IMR-90 (cell line): ENCODE results near the gene PCBP3. TPM values are rescaled to one million over a fixed set of nuclear protein-coding genes. Genes with fewer than 3 reads are reported as not detected.

Experiments
- ATAC-seq: fragments of 200-7000 bp; cut with Tn5 transposase; 2 replicates; pipeline ENCODE4 v1.9.1; 2020; ENCODE audit warnings: low read depth, mild to moderate bottlenecking, moderate library complexity
- BruUV-seq: library from RNA; stranded (reverse); fragments of 400-500 nt; replicated peaks from 2 replicates; lab custom pipeline; 2021; lab: Mats Ljungman, UMichigan
- CTCF ChIA-PET: fragments of 300-600 bp; formaldehyde crosslinking; extraction: SDS; loops from one replicate; lab custom pipeline; 2021; ENCODE audit warnings: antibody characterized with exemption; lab: Yijun Ruan, JAX
- POLR2A ChIA-PET: fragments of 300-600 bp; sonication (Branson Sonifier 250); formaldehyde crosslinking; loops from one replicate; lab custom pipeline; 2022; ENCODE audit warnings: antibody characterized with exemption; ENCODE audit not compliant: unreplicated experiment; lab: Charles Lee
- DNase-seq: peaks from one replicate; pipeline ENCODE4 v3.0.0; 2013
- H2AFZ ChIP-seq: replicated peaks from 2 replicates; pipeline ENCODE3; 2013; ENCODE audit warnings: low read length, mild to moderate bottlenecking; ENCODE audit not compliant: poor library complexity
- H2AK5ac ChIP-seq: 2 replicates; pipeline ENCODE4 v1.6.1; 2013; ENCODE audit warnings: low read depth, low read length, inconsistent platforms
- H2AK9ac ChIP-seq: replicated peaks from 2 replicates; pipeline ENCODE3; 2013; ENCODE audit warnings: mild to moderate bottlenecking, low read depth, low read length, moderate library complexity; ENCODE audit not compliant: poor library complexity
- H2BK120ac ChIP-seq: 2 replicates; pipeline ENCODE4 v1.6.1; 2013; ENCODE audit warnings: low read depth, low read length, inconsistent platforms
- H2BK15ac ChIP-seq: 3 replicates; pipeline ENCODE4 v1.6.1; 2013; ENCODE audit warnings: low read depth, low read length, inconsistent platforms
- H2BK20ac ChIP-seq: 2 replicates; pipeline ENCODE4 v1.6.1; 2013; ENCODE audit warnings: low read depth, mild to moderate bottlenecking, inconsistent platforms, low read length, moderate library complexity
- H2BK5ac ChIP-seq: 2 replicates; pipeline ENCODE4 v1.6.1; 2013; ENCODE audit warnings: mild to moderate bottlenecking, low read depth, low read length, inconsistent platforms; ENCODE audit not compliant: poor library complexity, severe bottlenecking
- H3K14ac ChIP-seq: replicated peaks from 2 replicates; pipeline ENCODE4 v1.6.1; 2013; ENCODE audit warnings: low read depth, low read length, inconsistent platforms
- H3K18ac ChIP-seq: 2 replicates; pipeline ENCODE4 v1.6.1; 2013; ENCODE audit warnings: low read depth, low read length, control low read depth
- H3K23ac ChIP-seq: 2 replicates; pipeline ENCODE4 v1.6.1; 2013; ENCODE audit warnings: low read depth, low read length, inconsistent platforms
- H3K27ac ChIP-seq: 2 replicates; pipeline ENCODE4 v1.5.1; 2013; ENCODE audit warnings: mild to moderate bottlenecking, control low read depth, low read length; ENCODE audit not compliant: insufficient read depth
- H3K27me3 ChIP-seq: 2 replicates; pipeline ENCODE4 v1.6.1; 2013; ENCODE audit warnings: low read length; ENCODE audit not compliant: control insufficient read depth, insufficient read depth
- H3K36me3 ChIP-seq: 2 replicates; pipeline ENCODE4 v1.6.1; 2013; ENCODE audit warnings: low read length, mixed read lengths; ENCODE audit not compliant: control insufficient read depth, insufficient read depth
- H3K4ac ChIP-seq: 2 replicates; pipeline ENCODE4 v1.6.1; 2013; ENCODE audit warnings: low read depth, low read length, inconsistent platforms
- H3K4me1 ChIP-seq: 2 replicates; pipeline ENCODE4 v1.6.1; 2013; ENCODE audit warnings: low read length, mixed read lengths; ENCODE audit not compliant: control insufficient read depth, insufficient read depth
- H3K4me2 ChIP-seq: 2 replicates; pipeline ENCODE4 v1.6.1; 2013; ENCODE audit warnings: low read depth, mild to moderate bottlenecking, control low read depth, low read length, moderate library complexity
- H3K4me3 ChIP-seq: 2 replicates; pipeline ENCODE4 v1.5.1; 2013; ENCODE audit warnings: low read depth, mild to moderate bottlenecking, control low read depth, low read length, moderate library complexity; ENCODE audit not compliant: insufficient read depth
- H3K56ac ChIP-seq: 2 replicates; pipeline ENCODE4 v1.6.1; 2013; ENCODE audit warnings: low read length, inconsistent platforms; ENCODE audit not compliant: insufficient read depth; ENCODE audit errors: extremely low read depth
- H3K79me1 ChIP-seq, 2 experiments: 2 replicates each; pipeline ENCODE4 v1.6.1; 2013; ENCODE audit warnings: low read length in 2 of 2, inconsistent platforms in 1 of 2, low read depth in 1 of 2
- H3K9ac ChIP-seq: 2 replicates; pipeline ENCODE4 v1.6.1; 2013; ENCODE audit warnings: low read depth, low read length, control low read depth
- H3K9me1 ChIP-seq: 2 replicates; pipeline ENCODE4 v1.6.1; 2013; ENCODE audit warnings: low read length, inconsistent platforms; ENCODE audit not compliant: insufficient read depth
- H3K9me3 ChIP-seq: 2 replicates; pipeline ENCODE4 v1.6.1; 2013; ENCODE audit warnings: low read length; ENCODE audit not compliant: control insufficient read depth, insufficient read depth
- H4K20me1 ChIP-seq: 2 replicates; pipeline ENCODE4 v1.6.1; 2013; ENCODE audit warnings: low read length, inconsistent platforms; ENCODE audit not compliant: insufficient read depth
- H4K5ac ChIP-seq: 2 replicates; pipeline ENCODE4 v1.6.1; 2013; ENCODE audit warnings: mild to moderate bottlenecking, low read depth, low read length, control low read depth
- H4K8ac ChIP-seq, 2 experiments: 2 replicates each; pipeline ENCODE4 v1.6.1; 2013; ENCODE audit warnings: low read depth in 2 of 2, low read length in 2 of 2, control low read depth in 1 of 2, inconsistent platforms in 1 of 2
- H4K91ac ChIP-seq: 2 replicates; pipeline ENCODE4 v1.6.1; 2013; ENCODE audit warnings: low read depth, low read length, inconsistent platforms; ENCODE audit not compliant: insufficient read depth
- BHLHE40 ChIP-seq: fragments of 150-350 bp; IDR thresholded peaks from 2 replicates; pipeline ENCODE4 v1.6.1; 2016; ENCODE audit warnings: mild to moderate bottlenecking, low read depth, low read length
- CEBPB ChIP-seq: IDR thresholded peaks from 2 replicates; pipeline ENCODE4 v1.6.1; 2012; ENCODE audit warnings: low read depth, low read length, improper control_type of control experiment
- CHD1 ChIP-seq: IDR thresholded peaks from 2 replicates; pipeline ENCODE4 v1.6.1; 2012; ENCODE audit warnings: low read depth, low read length, improper control_type of control experiment
- FOS ChIP-seq: fragments of 150-350 bp; IDR thresholded peaks from 2 replicates; pipeline ENCODE4 v1.6.1; 2016; ENCODE audit warnings: low read depth, low read length
- MAFK ChIP-seq: IDR thresholded peaks from 2 replicates; pipeline ENCODE4 v1.6.1; 2012; ENCODE audit warnings: low read depth, low read length, improper control_type of control experiment
- MXI1 ChIP-seq: IDR thresholded peaks from 2 replicates; pipeline ENCODE4 v1.6.1; 2012; ENCODE audit warnings: low read depth, mild to moderate bottlenecking, low read length, moderate library complexity, borderline replicate concordance
- NFE2L2 ChIP-seq: fragments of 150-350 bp; IDR thresholded peaks from 2 replicates; pipeline ENCODE4 v1.6.1; 2016; ENCODE audit warnings: low read depth, mild to moderate bottlenecking, low read length
- POLR2A ChIP-seq: IDR thresholded peaks from 2 replicates; pipeline ENCODE4 v1.6.1; 2012; ENCODE audit warnings: mild to moderate bottlenecking, low read depth, low read length
- RAD21 ChIP-seq: IDR thresholded peaks from 2 replicates; pipeline ENCODE4 v1.6.1; 2012; ENCODE audit warnings: low read length, improper control_type of control experiment
- RCOR1 ChIP-seq: IDR thresholded peaks from 2 replicates; pipeline ENCODE4 v1.6.1; 2012; ENCODE audit warnings: mild to moderate bottlenecking, low read length, improper control_type of control experiment; ENCODE audit not compliant: insufficient replicate concordance
- RFX5 ChIP-seq: IDR thresholded peaks from 2 replicates; pipeline ENCODE4 v1.8.0; 2012; ENCODE audit warnings: low read depth, mild to moderate bottlenecking, low read length, moderate library complexity
- USF2 ChIP-seq: fragments of 150-350 bp; IDR thresholded peaks from 2 replicates; pipeline ENCODE4 v1.6.1; 2017; ENCODE audit warnings: mild to moderate bottlenecking, antibody characterized with exemption, low read length, low read depth
- WGBS, 2 experiments: methylation state at CpG; one replicate each; pipeline versions ENCODE4 v1.1.5 to v1.1.7; 2013; ENCODE audit warnings: missing lambda C conversion rate in 2 of 2; ENCODE audit not compliant: insufficient read length in 1 of 2; ENCODE audit errors: extremely low coverage in 2 of 2; 5-methylcytosine and 5-hydroxymethylcytosine counted together
- dilution Hi-C: fragments of 300-500 bp; cut with HindIII; formaldehyde crosslinking; loops from one replicate; pipeline ENCODE4 v1.14.3; 2018; ENCODE audit warnings: low sequenced_read_pairs; ENCODE audit not compliant: unreplicated experiment
- in situ Hi-C: fragments of 300-500 bp; cut with MboI; formaldehyde crosslinking; loops from 3 replicates; pipeline ENCODE4 v1.14.3; 2019; ENCODE audit warnings: low sequenced_read_pairs, inconsistent platforms, mixed read lengths
- intact Hi-C: fragments of 100-400 bp; cut with micrococcal nuclease; formaldehyde crosslinking; loops from 2 replicates; pipeline ENCODE4 v1.10.0; 2022
- polyA plus RNA-seq, 3 experiments: library from polyadenylated mRNA; depleted of rRNA; stranded (reverse); fragments of >200 nt; gene quantifications; 2 replicates each; pipeline ENCODE4 v1.2.3, GENCODE V29; 2012; ENCODE audit warnings: low replicate concordance in 1 of 3
- total RNA-seq: library from RNA; depleted of rRNA; stranded (reverse); fragments of >200 nt; gene quantifications from 2 replicates; pipeline ENCODE4 v1.2.3, GENCODE V29; 2012
- TF ChIP-seq, protein P1 (sequence below): fragments of 150-350 bp; IDR thresholded peaks from 2 replicates; pipeline ENCODE4 v1.6.1; 2016; ENCODE audit warnings: low read depth, mild to moderate bottlenecking, low read length, moderate library complexity, borderline replicate concordance
- TF ChIP-seq, protein P2 (sequence below): conservative IDR thresholded peaks from 2 replicates; pipeline ENCODE4 v1.5.1; 2012; ENCODE audit warnings: mild to moderate bottlenecking, low read depth, low read length, improper control_type of control experiment

The PCBP3 gene
- total and polyA plus RNA-seq, 2 of the 4 experiments (the other 2 are of a cell fraction) = 2.9 to 3.9 TPM

DNA sequence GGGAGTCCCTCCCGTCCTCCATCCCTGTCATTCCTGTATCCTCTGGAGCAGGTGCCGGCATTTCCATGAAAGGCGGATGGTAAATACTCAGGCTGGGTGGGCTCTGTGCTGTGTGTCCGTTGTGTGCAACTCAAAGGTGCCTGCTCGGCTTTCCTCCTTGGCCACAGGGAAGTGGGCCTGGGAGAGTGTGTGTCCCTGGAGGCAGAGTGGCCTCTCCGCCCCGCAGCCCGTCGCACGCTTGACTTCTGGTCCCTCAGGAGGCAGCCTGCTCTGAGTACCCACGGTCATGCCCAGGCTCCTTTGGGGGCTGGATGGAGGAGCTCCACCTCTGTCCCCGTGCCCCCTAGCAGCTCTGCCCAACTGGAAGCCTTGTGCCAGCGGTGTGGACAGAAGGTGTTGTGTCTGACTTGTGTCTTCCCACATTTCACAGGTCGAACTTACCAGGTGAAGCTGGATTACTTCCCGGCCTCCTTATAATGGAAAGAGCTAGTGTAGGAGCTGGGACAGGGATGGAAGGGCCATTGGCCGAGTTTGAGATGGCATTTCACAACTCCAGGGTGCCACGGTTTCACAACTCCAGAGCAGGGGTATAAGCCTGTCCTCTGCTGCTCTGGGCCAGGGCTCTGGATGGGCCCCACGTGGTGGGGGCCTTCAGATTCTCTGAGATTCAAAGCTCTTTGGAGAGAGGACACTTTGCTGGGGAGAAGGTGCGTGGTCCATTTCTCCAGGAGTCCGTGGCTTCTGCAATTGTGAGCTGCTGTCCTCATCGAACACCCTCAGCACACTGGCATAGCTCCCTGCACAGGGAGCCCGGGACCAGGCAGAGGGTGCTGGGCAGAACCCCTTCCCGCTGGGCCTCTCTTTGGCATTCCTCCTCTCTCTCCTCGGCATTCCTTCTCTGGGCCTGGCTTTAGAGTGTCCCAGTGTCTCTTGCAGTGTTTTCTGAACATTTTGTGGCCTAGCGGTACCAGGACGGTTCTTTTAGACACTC lies 185.3 kb downstream of the PCBP3 start:
- H3K4me2 ChIP-seq = no peak overlapping the region
- no peaks in the 10 kb centered on the region; the same call in 1 of the 2 replicates for H3K36me3 ChIP-seq
- H2BK15ac ChIP-seq = no peak overlapping the region
- whole genome bisulfite sequencing, 2 experiments = 88% methylated on average over 13 of the region's 26 CpGs; no CpG with 5 or more reads in 1 of the 2 experiments
- no peak overlapping the region for H3K27ac ChIP-seq
- no peak overlapping the region for H4K5ac ChIP-seq
- H2BK120ac ChIP-seq = no peak overlapping the region
- H3K23ac ChIP-seq = no peak overlapping the region
- DNase-seq = no peak
- no peaks in the 10 kb centered on the region for H3K9me3 ChIP-seq
- peaks cover 5% of the 10 kb centered on the region; the same call in 1 of the 2 replicates for H3K4me1 ChIP-seq
- no peaks in the 10 kb centered on the region for H3K9me1 ChIP-seq
- intact Hi-C loops (no loop called here), in situ Hi-C loops (loop anchor here (10.0 kb wide), 2 partner anchors 364 to 684 kb away; no protein-coding TSS in a partner anchor), dilution Hi-C loops (no loop called here)
- H3K27me3 ChIP-seq = no peaks in the 10 kb centered on the region; the same call in 1 of the 2 replicates
- H2BK5ac ChIP-seq = no peak overlapping the region
- no peak overlapping the region for H2AK9ac ChIP-seq
- no peaks in the 10 kb centered on the region for H3K79me1 ChIP-seq
- no peak for ATAC-seq
- H4K20me1 ChIP-seq = no peaks in the 10 kb centered on the region
- no peak overlapping the region for H3K4me3 ChIP-seq
- no peak overlapping the region for H2BK20ac ChIP-seq
- H3K9ac ChIP-seq = no peak overlapping the region
- ChIA-PET CTCF (no interaction called here), POLR2A (no interaction called here)
- no peak overlapping the region for H2AK5ac ChIP-seq
- H3K14ac ChIP-seq = no peak overlapping the region
- H4K91ac ChIP-seq = no peak overlapping the region; the same call in 1 of the 2 replicates
- BruUV-seq = no TSS peak
- no peak overlapping the region for H3K56ac ChIP-seq
- H4K8ac ChIP-seq = no peak overlapping the region
- no peak overlapping the region for H3K18ac ChIP-seq
- no peak overlapping the region for H3K4ac ChIP-seq
- peak overlapping the region; percentile 10 for H2AFZ ChIP-seq
- no peak for TF ChIP-seq CHD1
- TF ChIP-seq, protein P1, sequence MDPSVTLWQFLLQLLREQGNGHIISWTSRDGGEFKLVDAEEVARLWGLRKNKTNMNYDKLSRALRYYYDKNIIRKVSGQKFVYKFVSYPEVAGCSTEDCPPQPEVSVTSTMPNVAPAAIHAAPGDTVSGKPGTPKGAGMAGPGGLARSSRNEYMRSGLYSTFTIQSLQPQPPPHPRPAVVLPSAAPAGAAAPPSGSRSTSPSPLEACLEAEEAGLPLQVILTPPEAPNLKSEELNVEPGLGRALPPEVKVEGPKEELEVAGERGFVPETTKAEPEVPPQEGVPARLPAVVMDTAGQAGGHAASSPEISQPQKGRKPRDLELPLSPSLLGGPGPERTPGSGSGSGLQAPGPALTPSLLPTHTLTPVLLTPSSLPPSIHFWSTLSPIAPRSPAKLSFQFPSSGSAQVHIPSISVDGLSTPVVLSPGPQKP = no peak
- no peak for TF ChIP-seq RCOR1
- TF ChIP-seq NFE2L2 = no peak
- TF ChIP-seq FOS = no peak
- TF ChIP-seq MAFK = no peak
- TF ChIP-seq, protein P2, sequence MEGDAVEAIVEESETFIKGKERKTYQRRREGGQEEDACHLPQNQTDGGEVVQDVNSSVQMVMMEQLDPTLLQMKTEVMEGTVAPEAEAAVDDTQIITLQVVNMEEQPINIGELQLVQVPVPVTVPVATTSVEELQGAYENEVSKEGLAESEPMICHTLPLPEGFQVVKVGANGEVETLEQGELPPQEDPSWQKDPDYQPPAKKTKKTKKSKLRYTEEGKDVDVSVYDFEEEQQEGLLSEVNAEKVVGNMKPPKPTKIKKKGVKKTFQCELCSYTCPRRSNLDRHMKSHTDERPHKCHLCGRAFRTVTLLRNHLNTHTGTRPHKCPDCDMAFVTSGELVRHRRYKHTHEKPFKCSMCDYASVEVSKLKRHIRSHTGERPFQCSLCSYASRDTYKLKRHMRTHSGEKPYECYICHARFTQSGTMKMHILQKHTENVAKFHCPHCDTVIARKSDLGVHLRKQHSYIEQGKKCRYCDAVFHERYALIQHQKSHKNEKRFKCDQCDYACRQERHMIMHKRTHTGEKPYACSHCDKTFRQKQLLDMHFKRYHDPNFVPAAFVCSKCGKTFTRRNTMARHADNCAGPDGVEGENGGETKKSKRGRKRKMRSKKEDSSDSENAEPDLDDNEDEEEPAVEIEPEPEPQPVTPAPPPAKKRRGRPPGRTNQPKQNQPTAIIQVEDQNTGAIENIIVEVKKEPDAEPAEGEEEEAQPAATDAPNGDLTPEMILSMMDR = no peak
- TF ChIP-seq RAD21 = no peak
- TF ChIP-seq CEBPB = no peak
- TF ChIP-seq POLR2A = no peak
- TF ChIP-seq RFX5 = no peak
- no peak for TF ChIP-seq MXI1
- TF ChIP-seq USF2 = no peak
- TF ChIP-seq BHLHE40 = no peak
